GM20000 (cell line): Measurements from ENCODE around the gene ARAP3.
A peak's percentile ranks its signal among the peaks of the same experiment; 100 is the strongest.
"Not testable (repeated sequence)": the region's sequence is repeated elsewhere in the genome, so short reads cannot be mapped to it uniquely, and the experiment has no call there.

Experiments
- DNase-seq: peaks from one replicate; pipeline ENCODE4 v3.0.0; 2012; ENCODE audit warnings: low spot score
- CTCF ChIP-seq: IDR thresholded peaks from 2 replicates; pipeline ENCODE4 v1.5.1; 2012; ENCODE audit warnings: mild to moderate bottlenecking, control low read depth; ENCODE audit errors: extremely low read depth, missing control alignments

The ARAP3 gene

GRCh38 chr5:141618804-141619554 lies 63.1 kb downstream of the ARAP3 start, which contains the start of gene DIAPH1:
DIAPH1 (minus strand) TSS chr5:141619000; CDS start chr5:141618914, 86 bp downstream.
- peak; percentile 96 for DNase-seq
- peak; percentile 86 for TF ChIP-seq CTCF

GRCh38 chr5:141618030-141618803 lies 63.8 kb downstream of the ARAP3 start:
- peak; percentile 57 for DNase-seq
- no peak for TF ChIP-seq CTCF

- TF ChIP-seq CTCF: no peak
- DNase-seq: no peak
Measured at GRCh38 chr5:141617682-141618029, 64.4 kb downstream of the ARAP3 start.

GRCh38 chr5:141617128-141617527 lies 64.9 kb downstream of the ARAP3 start:
- TF ChIP-seq CTCF: no peak
- DNase-seq: no peak

GRCh38 chr5:141615991-141616720 lies 65.9 kb downstream of the ARAP3 start:
- no peak for TF ChIP-seq CTCF
- no peak for DNase-seq

- DNase-seq: no peak
- TF ChIP-seq CTCF: no peak
Measured at GRCh38 chr5:141613344-141613743, 68.7 kb downstream of the ARAP3 start.

- DNase-seq: no peak
- no peak for TF ChIP-seq CTCF
Measured at GRCh38 chr5:141611289-141611688, 70.7 kb downstream of the ARAP3 start.

- not testable (repeated sequence) for DNase-seq
Measured at GRCh38 chr5:141609921-141610320, 72.1 kb downstream of the ARAP3 start.
